Stimulated activated CD4-positive, alpha-beta T cell treated with anti-CD3 and anti-CD28 coated beads, Interleukin-2, amount 100 ng/mL, for 24 hours (primary cell): Measurements from ENCODE around the gene C1RL.

Experiments
- DNase-seq, 2 donors: peaks; one replicate each; pipeline ENCODE4 v3.0.0-alpha.2; 2020

C1RL gene

DNA sequence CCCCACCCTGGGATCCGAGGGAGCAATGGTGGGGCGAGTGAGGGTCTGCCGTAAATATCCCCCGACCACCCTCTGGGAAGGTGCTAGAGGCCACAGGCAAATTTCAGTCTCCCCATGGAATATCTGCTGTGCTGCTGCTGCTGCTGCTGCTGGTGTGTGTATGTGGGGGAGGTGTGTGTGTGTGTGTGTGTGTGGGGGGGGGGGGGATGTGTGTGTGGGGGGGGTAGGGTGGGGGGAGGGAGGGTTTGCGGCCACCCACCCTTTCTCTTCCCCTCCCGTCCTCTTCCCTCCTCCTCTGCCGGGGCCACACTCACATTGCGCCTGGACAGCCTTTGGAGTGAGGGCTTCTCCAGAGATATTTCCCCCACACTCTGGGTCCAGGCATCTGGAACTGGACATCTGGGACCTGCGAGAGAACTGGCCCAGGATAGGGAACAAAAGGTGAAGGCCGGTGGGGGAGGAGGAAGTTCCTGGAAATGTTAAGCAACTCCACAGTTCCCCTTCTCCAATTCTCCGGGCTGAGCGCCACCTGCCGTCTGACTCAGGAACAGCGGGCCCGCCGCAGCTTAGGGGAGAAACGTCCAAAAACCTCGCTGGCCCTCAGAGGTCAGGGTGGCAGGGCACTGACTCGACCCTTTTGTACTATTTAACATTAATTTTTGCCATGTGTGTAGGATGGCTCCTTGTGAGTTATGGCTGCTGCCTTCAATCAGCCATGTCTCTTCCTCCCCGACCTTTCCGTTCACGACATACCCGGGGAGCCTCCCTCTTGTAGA, at the start of gene C1RL:
Gene C1RL (minus strand): TSS at position 419 of the 776 bp plus-strand sequence. CDS start 34 bp downstream, at position 385.
- peak; percentile 90 to 93 for DNase-seq

GRCh38 chr12:7157391-7157790, 48.4 kb upstream of the C1RL start:
- no peak for DNase-seq

GRCh38 chr12:7156259-7157197, 47.5 kb upstream of the C1RL start:
- no peak for DNase-seq

DNA sequence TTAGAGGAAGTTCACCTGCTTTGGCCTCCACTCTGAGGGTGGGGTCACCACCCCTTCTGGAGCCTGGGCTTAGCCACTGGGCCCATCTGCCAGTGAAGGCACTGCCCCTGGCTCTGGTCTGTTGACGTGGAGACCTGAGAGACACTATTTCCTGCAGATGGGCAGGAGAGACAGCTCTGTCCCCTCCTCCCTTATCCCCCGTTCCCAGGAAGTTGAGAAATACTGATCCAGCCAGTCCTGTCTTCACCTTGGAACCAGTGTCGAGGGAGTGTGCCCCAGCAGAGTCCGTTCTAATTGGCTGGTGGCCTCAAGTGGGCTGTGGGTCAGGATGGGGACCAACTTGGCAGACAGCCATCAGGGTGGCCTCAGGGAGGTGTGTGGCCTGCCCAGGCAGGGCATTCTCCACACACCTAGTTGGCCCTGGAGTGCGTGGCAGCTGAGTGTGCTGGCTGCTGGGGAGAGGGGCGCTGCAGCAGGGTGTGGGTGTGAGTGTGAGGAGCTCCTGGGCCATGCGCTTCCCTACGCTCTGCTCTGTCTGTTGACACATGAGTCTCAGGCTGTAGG, 46.5 kb upstream of the C1RL start:
- no peak for DNase-seq

- DNase-seq: no peak
These were observed 46.0 kb upstream of the C1RL start for GRCh38 chr12:7154901-7155470.

- DNase-seq: no peak
These were observed 45.0 kb upstream of the C1RL start for GRCh38 chr12:7154042-7154441.

GRCh38 chr12:7152818-7153217, 43.8 kb upstream of the C1RL start:
- DNase-seq: no peak

- DNase-seq: no peak
These were observed 42.5 kb upstream of the C1RL start for GRCh38 chr12:7151532-7151931.

DNA sequence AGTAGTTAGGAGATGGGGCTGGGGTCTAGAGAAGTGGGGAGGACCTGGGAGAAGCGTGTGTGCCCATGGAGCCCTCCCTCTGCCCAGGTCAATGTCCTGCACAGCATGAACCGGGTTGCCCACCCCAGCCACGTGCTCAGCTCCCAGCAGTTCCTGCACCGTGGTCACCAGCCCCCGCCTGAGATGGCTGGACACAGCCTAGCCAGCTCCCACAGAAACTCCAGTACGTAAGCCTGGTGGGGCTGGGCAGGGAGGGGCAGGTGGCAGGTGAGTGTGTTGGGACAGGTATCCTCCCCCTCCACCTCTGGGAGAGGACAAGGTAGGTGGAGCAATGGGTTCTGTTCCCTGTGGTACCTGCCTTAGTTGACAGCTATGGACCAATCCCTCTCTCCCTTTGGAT, 41.8 kb upstream of the C1RL start:
- no peak for DNase-seq

DNA sequence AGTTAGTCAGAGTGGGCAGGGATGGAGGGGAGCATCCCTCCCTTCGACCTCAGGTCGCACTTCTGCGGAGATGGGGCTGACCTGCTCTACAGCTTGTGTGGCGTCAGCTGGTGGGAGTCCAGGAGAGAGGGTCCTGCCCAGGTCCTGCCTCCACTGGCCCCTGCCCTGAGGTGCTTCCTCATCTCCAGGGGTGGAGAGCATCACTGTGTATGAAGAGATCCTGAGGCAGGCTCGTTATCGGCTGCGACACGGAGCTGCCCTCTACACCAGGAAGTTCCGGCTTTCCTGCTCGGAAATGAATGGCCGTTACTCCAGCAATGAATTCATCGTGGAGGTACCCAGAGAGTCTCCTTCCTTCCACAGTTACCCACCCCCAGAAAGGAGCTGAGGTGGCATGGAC, 41.3 kb upstream of the C1RL start:
- DNase-seq: no peak

DNA sequence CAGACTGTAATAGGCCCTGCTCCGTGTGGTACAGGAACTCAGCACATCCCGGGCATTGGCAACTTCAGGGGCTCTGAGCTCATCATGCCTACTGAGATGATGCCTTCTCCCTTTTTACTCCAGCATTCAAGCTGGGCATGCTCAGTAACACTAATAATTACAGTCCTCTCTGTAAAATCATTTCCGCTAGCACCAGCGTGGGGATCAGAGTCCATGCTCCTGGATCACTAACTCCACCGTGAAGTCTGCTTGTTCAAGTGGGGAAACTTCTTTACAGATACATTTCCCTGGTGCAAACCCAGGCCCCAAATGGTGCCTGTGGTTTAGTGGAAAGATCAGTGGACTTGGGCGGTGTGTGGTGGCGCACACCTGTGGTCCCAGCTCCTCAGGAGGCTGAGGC, 37.9 kb upstream of the C1RL start:
- no peak for DNase-seq

- DNase-seq: no peak
These were observed 37.2 kb upstream of the C1RL start for GRCh38 chr12:7146228-7146627.

DNA sequence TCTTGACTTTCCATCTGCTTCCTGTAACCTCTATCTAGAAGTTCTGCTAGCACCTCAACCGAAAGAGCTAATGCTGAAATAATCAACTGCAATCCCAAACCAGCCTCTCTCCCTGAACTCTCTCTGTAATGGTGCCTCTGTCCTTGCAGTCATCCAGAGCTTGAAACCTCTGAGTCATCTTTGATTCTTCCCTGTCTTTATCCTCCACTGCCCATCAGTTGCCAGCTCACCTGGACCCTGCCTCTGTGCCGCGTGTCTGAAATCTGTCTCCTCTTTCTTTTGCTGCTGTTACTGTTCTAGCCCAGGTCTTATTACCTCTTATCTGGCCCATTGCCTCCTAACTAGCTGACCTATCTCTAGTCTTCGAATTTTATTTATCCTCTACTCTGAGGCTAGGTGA, 36.7 kb upstream of the C1RL start:
- no peak for DNase-seq

GRCh38 chr12:7144414-7145120, 35.6 kb upstream of the C1RL start:
- DNase-seq: no peak

- no peak for DNase-seq
These were observed 34.5 kb upstream of the C1RL start for GRCh38 chr12:7143564-7143963.

GRCh38 chr12:7142809-7143465, 33.9 kb upstream of the C1RL start:
- DNase-seq: no peak

- DNase-seq: peak; percentile 65 to 67
These were observed 33.1 kb upstream of the C1RL start for GRCh38 chr12:7142056-7142644.

DNA sequence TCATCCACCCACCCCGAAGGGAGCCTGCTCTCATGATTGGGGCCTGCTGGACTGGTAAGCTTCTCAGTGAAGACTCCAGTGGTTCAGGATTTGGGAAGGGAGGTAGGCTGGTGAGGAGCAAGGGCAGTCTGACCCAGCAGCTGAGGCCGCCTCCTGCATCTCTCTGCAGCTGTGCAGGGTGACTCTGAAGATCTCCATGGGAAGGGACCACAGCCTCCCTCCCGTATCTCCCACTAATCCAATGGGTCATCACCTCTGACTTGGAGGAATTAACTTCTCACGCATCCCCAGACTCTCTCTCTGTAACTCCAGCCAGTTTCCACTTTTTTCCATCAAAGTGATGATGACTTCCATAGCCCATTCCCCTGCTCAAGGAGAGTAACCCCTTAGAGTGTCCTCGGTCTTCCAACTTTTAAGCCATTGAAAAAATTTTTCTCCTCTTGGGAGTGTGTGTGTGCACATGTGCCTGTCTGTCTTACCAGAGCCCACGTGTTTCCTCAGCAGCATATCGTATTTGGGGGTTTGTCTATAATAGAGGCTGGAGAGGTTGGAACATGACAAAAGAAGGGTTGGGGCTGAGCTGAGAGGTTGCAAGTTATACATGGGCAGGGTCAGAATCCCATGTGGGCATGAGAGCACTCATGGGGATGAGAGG, 32.5 kb upstream of the C1RL start:
- no peak for DNase-seq

DNA sequence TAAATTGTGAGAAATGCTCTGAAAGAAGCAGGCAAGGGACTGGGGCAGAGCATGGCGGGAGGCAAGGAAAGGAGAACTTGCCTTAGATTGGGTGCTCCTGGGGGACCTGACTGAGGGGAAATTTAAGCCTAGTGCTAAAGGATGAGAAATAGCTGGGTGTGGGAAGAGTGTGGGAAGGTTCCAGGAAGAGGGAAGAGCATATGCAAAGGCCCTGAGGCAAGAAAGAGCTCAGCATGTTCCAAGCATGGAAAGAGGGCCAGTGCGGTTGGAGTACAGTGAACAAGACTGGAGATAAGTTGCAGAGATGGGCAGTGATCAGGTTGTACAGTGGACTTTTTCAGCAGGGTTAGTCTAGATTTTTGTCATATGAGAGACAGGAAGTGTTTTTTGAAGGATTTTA, 30.2 kb upstream of the C1RL start:
- DNase-seq: no peak

DNA sequence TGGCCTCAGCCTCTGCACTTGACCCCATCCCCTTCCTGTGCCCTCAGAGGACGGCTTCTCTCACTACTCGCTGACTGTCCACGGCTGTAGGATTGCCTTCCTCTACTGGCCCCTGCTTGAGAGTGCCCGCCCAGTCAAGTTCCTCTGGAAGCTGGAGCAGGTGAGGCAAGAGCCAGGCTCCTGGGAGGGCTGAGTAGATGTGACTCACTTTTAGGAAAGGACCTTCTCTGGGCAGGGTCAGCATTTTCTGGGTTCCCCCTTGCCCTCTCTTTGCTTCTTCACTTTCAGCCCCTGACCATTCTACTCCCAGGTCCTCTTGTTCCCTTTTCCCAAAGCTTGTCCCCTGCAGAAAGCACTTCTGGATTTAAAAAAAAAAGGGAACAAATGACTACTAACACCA, 28.9 kb upstream of the C1RL start:
- DNase-seq: no peak

GRCh38 chr12:7136676-7137075, 27.7 kb upstream of the C1RL start:
- no peak for DNase-seq
